IMR-90 (cell line): ENCODE results near the gene GABRR1. TPM values are rescaled to one million over a fixed set of nuclear protein-coding genes. Genes with fewer than 3 reads are reported as not detected.

ENCODE experiments used
- ATAC-seq: fragments of 200-7000 bp; cut with Tn5 transposase; 2 replicates; pipeline ENCODE4 v1.9.1; 2020; ENCODE audit warnings: low read depth, mild to moderate bottlenecking, moderate library complexity
- BruUV-seq: library from RNA; stranded (reverse); fragments of 400-500 nt; replicated peaks from 2 replicates; lab custom pipeline; 2021; lab: Mats Ljungman, UMichigan
- CTCF ChIA-PET: fragments of 300-600 bp; formaldehyde crosslinking; extraction: SDS; loops from one replicate; lab custom pipeline; 2021; ENCODE audit warnings: antibody characterized with exemption; lab: Yijun Ruan, JAX
- POLR2A ChIA-PET: fragments of 300-600 bp; sonication (Branson Sonifier 250); formaldehyde crosslinking; loops from one replicate; lab custom pipeline; 2022; ENCODE audit warnings: antibody characterized with exemption; ENCODE audit not compliant: unreplicated experiment; lab: Charles Lee
- DNase-seq: peaks from one replicate; pipeline ENCODE4 v3.0.0; 2013
- H2AFZ ChIP-seq: replicated peaks from 2 replicates; pipeline ENCODE3; 2013; ENCODE audit warnings: low read length, mild to moderate bottlenecking; ENCODE audit not compliant: poor library complexity
- H2AK5ac ChIP-seq: 2 replicates; pipeline ENCODE4 v1.6.1; 2013; ENCODE audit warnings: low read depth, low read length, inconsistent platforms
- H2AK9ac ChIP-seq: replicated peaks from 2 replicates; pipeline ENCODE3; 2013; ENCODE audit warnings: mild to moderate bottlenecking, low read depth, low read length, moderate library complexity; ENCODE audit not compliant: poor library complexity
- H2BK120ac ChIP-seq: 2 replicates; pipeline ENCODE4 v1.6.1; 2013; ENCODE audit warnings: low read depth, low read length, inconsistent platforms
- H2BK15ac ChIP-seq: 3 replicates; pipeline ENCODE4 v1.6.1; 2013; ENCODE audit warnings: low read depth, low read length, inconsistent platforms
- H2BK20ac ChIP-seq: 2 replicates; pipeline ENCODE4 v1.6.1; 2013; ENCODE audit warnings: low read depth, mild to moderate bottlenecking, inconsistent platforms, low read length, moderate library complexity
- H2BK5ac ChIP-seq: 2 replicates; pipeline ENCODE4 v1.6.1; 2013; ENCODE audit warnings: mild to moderate bottlenecking, low read depth, low read length, inconsistent platforms; ENCODE audit not compliant: poor library complexity, severe bottlenecking
- H3K14ac ChIP-seq: replicated peaks from 2 replicates; pipeline ENCODE4 v1.6.1; 2013; ENCODE audit warnings: low read depth, low read length, inconsistent platforms
- H3K18ac ChIP-seq: 2 replicates; pipeline ENCODE4 v1.6.1; 2013; ENCODE audit warnings: low read depth, low read length, control low read depth
- H3K23ac ChIP-seq: 2 replicates; pipeline ENCODE4 v1.6.1; 2013; ENCODE audit warnings: low read depth, low read length, inconsistent platforms
- H3K27ac ChIP-seq: 2 replicates; pipeline ENCODE4 v1.5.1; 2013; ENCODE audit warnings: mild to moderate bottlenecking, control low read depth, low read length; ENCODE audit not compliant: insufficient read depth
- H3K27me3 ChIP-seq: 2 replicates; pipeline ENCODE4 v1.6.1; 2013; ENCODE audit warnings: low read length; ENCODE audit not compliant: control insufficient read depth, insufficient read depth
- H3K36me3 ChIP-seq: 2 replicates; pipeline ENCODE4 v1.6.1; 2013; ENCODE audit warnings: low read length, mixed read lengths; ENCODE audit not compliant: control insufficient read depth, insufficient read depth
- H3K4ac ChIP-seq: 2 replicates; pipeline ENCODE4 v1.6.1; 2013; ENCODE audit warnings: low read depth, low read length, inconsistent platforms
- H3K4me1 ChIP-seq: 2 replicates; pipeline ENCODE4 v1.6.1; 2013; ENCODE audit warnings: low read length, mixed read lengths; ENCODE audit not compliant: control insufficient read depth, insufficient read depth
- H3K4me2 ChIP-seq: 2 replicates; pipeline ENCODE4 v1.6.1; 2013; ENCODE audit warnings: low read depth, mild to moderate bottlenecking, control low read depth, low read length, moderate library complexity
- H3K4me3 ChIP-seq: 2 replicates; pipeline ENCODE4 v1.5.1; 2013; ENCODE audit warnings: low read depth, mild to moderate bottlenecking, control low read depth, low read length, moderate library complexity; ENCODE audit not compliant: insufficient read depth
- H3K56ac ChIP-seq: 2 replicates; pipeline ENCODE4 v1.6.1; 2013; ENCODE audit warnings: low read length, inconsistent platforms; ENCODE audit not compliant: insufficient read depth; ENCODE audit errors: extremely low read depth
- H3K79me1 ChIP-seq, 2 experiments: 2 replicates each; pipeline ENCODE4 v1.6.1; 2013; ENCODE audit warnings: low read length in 2 of 2, inconsistent platforms in 1 of 2, low read depth in 1 of 2
- H3K9ac ChIP-seq: 2 replicates; pipeline ENCODE4 v1.6.1; 2013; ENCODE audit warnings: low read depth, low read length, control low read depth
- H3K9me1 ChIP-seq: 2 replicates; pipeline ENCODE4 v1.6.1; 2013; ENCODE audit warnings: low read length, inconsistent platforms; ENCODE audit not compliant: insufficient read depth
- H3K9me3 ChIP-seq: 2 replicates; pipeline ENCODE4 v1.6.1; 2013; ENCODE audit warnings: low read length; ENCODE audit not compliant: control insufficient read depth, insufficient read depth
- H4K20me1 ChIP-seq: 2 replicates; pipeline ENCODE4 v1.6.1; 2013; ENCODE audit warnings: low read length, inconsistent platforms; ENCODE audit not compliant: insufficient read depth
- H4K5ac ChIP-seq: 2 replicates; pipeline ENCODE4 v1.6.1; 2013; ENCODE audit warnings: mild to moderate bottlenecking, low read depth, low read length, control low read depth
- H4K8ac ChIP-seq, 2 experiments: 2 replicates each; pipeline ENCODE4 v1.6.1; 2013; ENCODE audit warnings: low read depth in 2 of 2, low read length in 2 of 2, control low read depth in 1 of 2, inconsistent platforms in 1 of 2
- H4K91ac ChIP-seq: 2 replicates; pipeline ENCODE4 v1.6.1; 2013; ENCODE audit warnings: low read depth, low read length, inconsistent platforms; ENCODE audit not compliant: insufficient read depth
- BHLHE40 ChIP-seq: fragments of 150-350 bp; IDR thresholded peaks from 2 replicates; pipeline ENCODE4 v1.6.1; 2016; ENCODE audit warnings: mild to moderate bottlenecking, low read depth, low read length
- FOS ChIP-seq: fragments of 150-350 bp; IDR thresholded peaks from 2 replicates; pipeline ENCODE4 v1.6.1; 2016; ENCODE audit warnings: low read depth, low read length
- NFE2L2 ChIP-seq: fragments of 150-350 bp; IDR thresholded peaks from 2 replicates; pipeline ENCODE4 v1.6.1; 2016; ENCODE audit warnings: low read depth, mild to moderate bottlenecking, low read length
- RAD21 ChIP-seq: IDR thresholded peaks from 2 replicates; pipeline ENCODE4 v1.6.1; 2012; ENCODE audit warnings: low read length, improper control_type of control experiment
- RCOR1 ChIP-seq: IDR thresholded peaks from 2 replicates; pipeline ENCODE4 v1.6.1; 2012; ENCODE audit warnings: mild to moderate bottlenecking, low read length, improper control_type of control experiment; ENCODE audit not compliant: insufficient replicate concordance
- SMC3 ChIP-seq: fragments of 150-350 bp; IDR thresholded peaks from 2 replicates; pipeline ENCODE4 v1.6.1; 2016; ENCODE audit warnings: low read depth, mild to moderate bottlenecking, antibody characterized with exemption, low read length, moderate library complexity
- WGBS, 2 experiments: methylation state at CpG; one replicate each; pipeline versions ENCODE4 v1.1.5 to v1.1.7; 2013; ENCODE audit warnings: missing lambda C conversion rate in 2 of 2; ENCODE audit not compliant: insufficient read length in 1 of 2; ENCODE audit errors: extremely low coverage in 2 of 2; 5-methylcytosine and 5-hydroxymethylcytosine counted together
- dilution Hi-C: fragments of 300-500 bp; cut with HindIII; formaldehyde crosslinking; loops from one replicate; pipeline ENCODE4 v1.14.3; 2018; ENCODE audit warnings: low sequenced_read_pairs; ENCODE audit not compliant: unreplicated experiment
- in situ Hi-C: fragments of 300-500 bp; cut with MboI; formaldehyde crosslinking; loops from 3 replicates; pipeline ENCODE4 v1.14.3; 2019; ENCODE audit warnings: low sequenced_read_pairs, inconsistent platforms, mixed read lengths
- intact Hi-C: fragments of 100-400 bp; cut with micrococcal nuclease; formaldehyde crosslinking; loops from 2 replicates; pipeline ENCODE4 v1.10.0; 2022
- polyA plus RNA-seq, 3 experiments: library from polyadenylated mRNA; depleted of rRNA; stranded (reverse); fragments of >200 nt; gene quantifications; 2 replicates each; pipeline ENCODE4 v1.2.3, GENCODE V29; 2012; ENCODE audit warnings: low replicate concordance in 1 of 3
- total RNA-seq: library from RNA; depleted of rRNA; stranded (reverse); fragments of >200 nt; gene quantifications from 2 replicates; pipeline ENCODE4 v1.2.3, GENCODE V29; 2012

The GABRR1 gene
- total and polyA plus RNA-seq, 2 of the 4 experiments (the other 2 are of a cell fraction): not detected

- no peak overlapping the region for H3K56ac ChIP-seq
- H3K23ac ChIP-seq: no peak overlapping the region
- H3K27ac ChIP-seq: no peak overlapping the region
- ATAC-seq: no peak
- H4K8ac ChIP-seq: no peak overlapping the region
- H4K5ac ChIP-seq: no peak overlapping the region
- H4K91ac ChIP-seq: no peak overlapping the region
- H3K4me1 ChIP-seq: no peaks in the 10 kb centered on the region
- peaks cover 8% of the 10 kb centered on the region; the same call in 1 of the 2 replicates for H3K27me3 ChIP-seq
- H2AK9ac ChIP-seq: no peak overlapping the region
- CTCF ChIA-PET: no interaction called here
- no peak overlapping the region for H2AFZ ChIP-seq
- no peak overlapping the region for H2BK20ac ChIP-seq
- in situ Hi-C loops (no loop called here), intact Hi-C loops (no loop called here), dilution Hi-C loops (no loop called here)
- no peak overlapping the region for H3K4ac ChIP-seq
- no peaks in the 10 kb centered on the region for H4K20me1 ChIP-seq
- H3K36me3 ChIP-seq: no peaks in the 10 kb centered on the region
- POLR2A ChIA-PET: no interaction called here
- H3K14ac ChIP-seq: no peak overlapping the region
- no peak overlapping the region for H3K4me2 ChIP-seq
- no peak for TF ChIP-seq SMC3
- TF ChIP-seq FOS: no peak
- no peak for TF ChIP-seq RCOR1
- no peak for TF ChIP-seq BHLHE40
- TF ChIP-seq RAD21: no peak
- TF ChIP-seq NFE2L2: no peak
- no peak overlapping the region for H3K4me3 ChIP-seq
- H3K9ac ChIP-seq: no peak overlapping the region
- H3K9me1 ChIP-seq: no peaks in the 10 kb centered on the region
- no peaks in the 10 kb centered on the region for H3K9me3 ChIP-seq
- no peak overlapping the region for H2BK120ac ChIP-seq
- H2BK5ac ChIP-seq: no peak overlapping the region
- no peak overlapping the region for H3K18ac ChIP-seq
- no peak for DNase-seq
- 66% methylated on average over 4 of the region's 9 CpGs; no CpG with 5 or more reads in 1 of the 2 experiments for WGBS, 2 experiments
- no TSS peak for BruUV-seq
- H3K79me1 ChIP-seq: no peaks in the 10 kb centered on the region
- H2BK15ac ChIP-seq: no peak overlapping the region
- H2AK5ac ChIP-seq: no peak overlapping the region
Observed at GRCh38 chr6:89184344-89184743, 32.8 kb downstream of the GABRR1 start.
